ENCODE results near the gene MAGEA11.
"Not testable (repeated sequence)": the region's sequence is repeated elsewhere in the genome, so short reads cannot be mapped to it uniquely, and the experiment has no call there.

DNA sequence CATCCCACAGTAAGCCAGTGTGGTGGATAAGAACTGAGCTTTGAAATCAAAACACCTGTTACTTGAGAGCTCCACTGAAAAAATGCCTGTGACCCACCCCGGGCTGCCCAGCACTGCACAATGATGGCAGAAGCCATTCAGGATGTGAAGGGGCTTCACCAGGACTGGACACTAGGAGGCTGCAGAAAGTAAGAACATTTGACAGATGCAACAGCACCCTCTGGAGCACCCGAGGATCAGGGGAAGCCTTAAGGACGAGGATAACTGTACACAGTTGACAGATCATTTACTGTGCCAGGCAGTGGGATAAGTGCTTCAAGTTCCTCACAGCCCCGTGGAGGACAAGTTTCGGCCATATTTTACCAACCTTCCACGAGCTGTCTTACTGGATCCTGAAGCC lies 30.4 kb downstream of the MAGEA11 start:
- not testable (repeated sequence) for TF ChIP-seq TAF1 (IDR thresholded peaks at IDR 0.05; ENCODE audit: borderline replicate concordance, low read depth, low read length); POLR2A (IDR thresholded peaks at IDR 0.05; ENCODE audit: low read depth, low read length); POLR2AphosphoS5 (IDR thresholded peaks at IDR 0.05; ENCODE audit: low read depth, low read length)

Measured in GM12892 (cell line).